ENCODE data around the gene F9.

Gene F9

GRCh38 chrX:139596068-139596467, 65.5 kb downstream of the F9 start:
- H3K4me3 ChIP-seq (ENCODE audit: low read depth, low read length) = no peak overlapping the region

GRCh38 chrX:139600105-139600504, 69.6 kb downstream of the F9 start:
- H3K4me3 ChIP-seq (ENCODE audit: low read depth, low read length) = no peak overlapping the region
